ENCODE measurements around the gene TXNL4A. TPM values are rescaled to one million over a fixed set of nuclear protein-coding genes. Genes with fewer than 3 reads are reported as not detected.

The TXNL4A gene
- total RNA-seq, 1 experiment from 2014 or later, result 178 TPM

- Histone ChIP-seq H3K9me3 (ENCODE audit: control insufficient read depth in 1 of 2, insufficient read depth in 1 of 2, low read depth in 1 of 2, low read length in 2 of 2) (peaks cover 26 to 34% of the 10 kb centered on the region in 2 experiments; a peak in 3 of 4 replicates), H3K9me2 (ENCODE audit: insufficient read depth) (no peaks in the 10 kb centered on the region), H3K79me2 (ENCODE audit: insufficient read depth, low read length) (no peaks in the 10 kb centered on the region), H3K4me2 (ENCODE audit: low read length) (no peak overlapping the region), H2AFZ (ENCODE audit: low read depth, low read length, poor library complexity, severe bottlenecking) (no peak overlapping the region), H3K9ac (ENCODE audit: low read length) (no peak overlapping the region), H3K27me3 (ENCODE audit: insufficient read depth, low read length) (no peaks in the 10 kb centered on the region), H3K36me3 (ENCODE audit: control insufficient read depth in 1 of 2, insufficient read depth in 2 of 2, low read length in 2 of 2) (no peaks in the 10 kb centered on the region), H3K4me1 (ENCODE audit: control insufficient read depth in 1 of 2, insufficient read depth in 2 of 2, low read length in 2 of 2) (no peaks in the 10 kb centered on the region), H3K27ac (ENCODE audit: low read depth, low read length) (no peak overlapping the region), H3K4me3 (replicated peaks in 1 of 2; ENCODE audit: low read depth in 1 of 2, low read length in 2 of 2) (no peak overlapping the region), H4K20me1 (ENCODE audit: insufficient read depth) (no peaks in the 10 kb centered on the region)
- DNase-seq (ENCODE audit: low read depth, low spot score) (peak; percentile 28), ATAC-seq (no peak)
- CTCF ChIA-PET, result no interaction called here
- intact Hi-C loops (cut with micrococcal nuclease), result no loop called here
- RAD21 ChIA-PET (ENCODE audit: low non-redundant PET in 1 of 2, low total read pairs in 2 of 2, uncharacterized antibody in 2 of 2, unreplicated experiment in 2 of 2), result no interaction called here
- no TSS peak for BruUV-seq (replicated peaks)
- POLR2A ChIA-PET, result no interaction called here
- TF ChIP-seq CTCF (IDR thresholded peaks at IDR 0.05 in 2 of 3, conservative IDR thresholded peaks at IDR 0.05 in 1 of 3; ENCODE audit: borderline replicate concordance in 1 of 3, insufficient read depth in 1 of 3, low read depth in 2 of 3, low read length in 2 of 3) (peak; percentile 3 to 76 (median 50); a peak in 4 of 6 replicates), RAD21 (IDR thresholded peaks at IDR 0.05; ENCODE audit: low read depth) (0 out of 2 replicates have a peak, but pooled peaks have one; percentile 29), ZBTB33 (IDR thresholded peaks at IDR 0.05; ENCODE audit: extremely low read depth, insufficient replicate concordance, low read length) (no peak)
These were observed 34.8 kb upstream of the TXNL4A start for GRCh38 chr18:80023173-80023572.

GRCh38 chr18:80022613-80023012 is 34.2 kb upstream of the TXNL4A start:
- Histone ChIP-seq H2AFZ (ENCODE audit: low read depth, low read length, poor library complexity, severe bottlenecking) (no peak overlapping the region), H3K9me3 (ENCODE audit: control insufficient read depth in 1 of 2, insufficient read depth in 1 of 2, low read depth in 1 of 2, low read length in 2 of 2) (peaks cover 26 to 34% of the 10 kb centered on the region in 2 experiments; a peak in 3 of 4 replicates), H3K9me2 (ENCODE audit: insufficient read depth) (no peaks in the 10 kb centered on the region), H3K4me1 (ENCODE audit: control insufficient read depth in 1 of 2, insufficient read depth in 2 of 2, low read length in 2 of 2) (no peaks in the 10 kb centered on the region), H4K20me1 (ENCODE audit: insufficient read depth) (no peaks in the 10 kb centered on the region), H3K79me2 (ENCODE audit: insufficient read depth, low read length) (no peaks in the 10 kb centered on the region), H3K27ac (ENCODE audit: low read depth, low read length) (no peak overlapping the region), H3K27me3 (ENCODE audit: insufficient read depth, low read length) (no peaks in the 10 kb centered on the region), H3K4me3 (replicated peaks in 1 of 2; ENCODE audit: low read depth in 1 of 2, low read length in 2 of 2) (no peak overlapping the region), H3K4me2 (ENCODE audit: low read length) (no peak overlapping the region), H3K36me3 (ENCODE audit: control insufficient read depth in 1 of 2, insufficient read depth in 2 of 2, low read length in 2 of 2) (no peaks in the 10 kb centered on the region), H3K9ac (ENCODE audit: low read length) (no peak overlapping the region)
- ATAC-seq (no peak), DNase-seq (ENCODE audit: low read depth, low spot score) (peak; percentile 24)
- TF ChIP-seq MAX (IDR thresholded peaks at IDR 0.05) (0 out of 2 replicates have a peak, but pooled peaks have one; percentile 15), CBX3 (IDR thresholded peaks at IDR 0.05; ENCODE audit: low read depth) (peak; percentile 100), EGR1 (IDR thresholded peaks at IDR 0.05; ENCODE audit: low read depth) (no peak), POLR2AphosphoS5 (IDR thresholded peaks at IDR 0.05; ENCODE audit: low read depth, low read length) (peak; percentile 28; the same call in 1 of the 2 replicates), YY1 (IDR thresholded peaks at IDR 0.05; ENCODE audit: extremely low read depth, insufficient replicate concordance, low read depth, low read length) (peak; percentile 58), SP1 (IDR thresholded peaks at IDR 0.05; ENCODE audit: low read depth) (0 out of 2 replicates have a peak, but pooled peaks have one; percentile 14)
- intact Hi-C loops (cut with micrococcal nuclease), result no loop called here
- ChIA-PET CTCF (no interaction called here), POLR2A (no interaction called here), RAD21 (ENCODE audit: low non-redundant PET in 1 of 2, low total read pairs in 2 of 2, uncharacterized antibody in 2 of 2, unreplicated experiment in 2 of 2) (no interaction called here)
- no TSS peak for BruUV-seq (replicated peaks)
